Activated CD4-positive, alpha-beta T cell treated with anti-CD3 and anti-CD28 coated beads for 24 hours (primary cell): Measurements from ENCODE around the gene HIGD1A.

Experiments
- DNase-seq, 2 donors: peaks; one replicate each; pipeline ENCODE4 v3.0.0-alpha.2; 2020; ENCODE audit warnings: low read depth in 2 of 2

Gene HIGD1A

GRCh38 chr3:42755681-42756578, 48.4 kb downstream of the HIGD1A start:
- no peak for DNase-seq

- DNase-seq = no peak
Observed at GRCh38 chr3:42753757-42754156, 50.5 kb downstream of the HIGD1A start.

GRCh38 chr3:42752961-42753360, 51.3 kb downstream of the HIGD1A start:
- DNase-seq = no peak

GRCh38 chr3:42752441-42752840, 51.8 kb downstream of the HIGD1A start:
- DNase-seq = no peak

DNA sequence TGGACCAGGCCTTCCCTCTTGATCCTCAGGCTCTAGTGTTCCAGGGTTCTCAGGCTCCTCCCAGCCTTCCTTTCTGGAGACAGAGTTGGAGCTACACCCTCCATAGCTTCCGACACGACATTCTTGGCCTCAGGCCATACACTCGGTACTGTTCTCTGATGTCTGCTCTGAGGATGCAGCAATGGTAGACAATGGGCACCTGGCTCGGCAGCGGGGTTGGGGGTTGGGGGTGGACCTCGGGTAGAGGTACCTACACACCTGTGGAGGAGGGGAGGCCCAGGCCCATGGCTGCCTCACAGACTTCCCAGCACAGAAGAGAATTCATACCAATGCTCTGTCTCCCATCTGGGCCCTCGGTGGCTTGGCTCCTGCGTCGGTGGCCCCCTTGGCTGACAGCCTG, 52.7 kb downstream of the HIGD1A start:
- DNase-seq = no peak

DNA sequence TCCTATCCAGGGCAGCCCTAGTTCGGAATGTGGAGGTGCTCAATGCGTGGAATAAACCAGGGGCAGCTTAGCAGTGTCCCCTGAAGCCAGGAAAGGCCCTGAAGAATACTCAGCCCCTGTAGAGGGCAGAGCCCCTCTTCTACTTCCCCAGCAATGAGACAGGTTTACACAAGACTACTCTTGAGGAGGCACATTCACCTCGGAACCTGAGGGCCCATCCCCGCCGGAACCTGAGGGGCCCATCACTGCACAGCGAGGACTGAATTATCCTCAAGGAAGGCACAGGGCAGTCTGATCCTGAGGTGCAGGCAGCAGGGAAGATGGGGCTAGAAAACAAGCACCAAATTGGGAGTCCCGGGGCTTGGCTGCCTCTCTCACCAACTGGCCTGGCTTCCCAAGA, 53.5 kb downstream of the HIGD1A start:
- DNase-seq = no peak

GRCh38 chr3:42749753-42750231, 54.5 kb downstream of the HIGD1A start:
- DNase-seq = no peak

DNA sequence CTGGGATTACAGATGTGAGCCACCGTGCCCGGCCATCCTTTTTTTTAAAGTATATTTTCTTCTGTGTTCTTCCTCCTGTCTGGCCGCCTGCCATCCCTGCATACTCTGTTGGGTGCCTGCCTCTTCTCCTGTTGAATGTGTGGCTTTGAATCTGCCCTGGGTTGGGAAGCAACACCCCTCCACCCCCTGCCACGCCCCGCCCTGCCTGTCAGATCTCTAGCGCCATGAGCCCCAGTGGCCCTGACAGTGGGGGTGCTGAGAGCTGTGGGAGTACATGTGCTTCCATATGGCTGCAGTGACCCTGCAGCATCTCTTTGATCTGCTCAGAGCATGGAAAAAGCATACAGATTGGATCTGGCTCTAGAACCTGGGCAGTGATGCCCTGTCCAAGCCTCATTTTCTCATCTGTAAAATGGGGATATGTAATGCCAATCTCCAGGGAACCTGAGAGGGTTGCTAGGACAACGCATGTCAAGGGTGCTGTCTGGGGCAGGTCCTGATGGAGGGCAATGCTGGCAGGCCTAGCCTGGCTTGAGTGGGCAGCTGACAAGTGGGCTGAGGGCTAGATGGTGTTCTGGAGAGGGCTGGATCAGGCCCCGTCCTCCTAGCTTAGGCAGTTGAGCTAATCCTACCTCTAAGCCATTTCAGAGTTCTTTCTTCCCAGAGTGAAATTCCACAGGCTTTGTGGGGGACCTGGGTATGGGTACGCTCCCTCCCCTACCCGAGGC, 55.1 kb downstream of the HIGD1A start:
- no peak for DNase-seq

DNA sequence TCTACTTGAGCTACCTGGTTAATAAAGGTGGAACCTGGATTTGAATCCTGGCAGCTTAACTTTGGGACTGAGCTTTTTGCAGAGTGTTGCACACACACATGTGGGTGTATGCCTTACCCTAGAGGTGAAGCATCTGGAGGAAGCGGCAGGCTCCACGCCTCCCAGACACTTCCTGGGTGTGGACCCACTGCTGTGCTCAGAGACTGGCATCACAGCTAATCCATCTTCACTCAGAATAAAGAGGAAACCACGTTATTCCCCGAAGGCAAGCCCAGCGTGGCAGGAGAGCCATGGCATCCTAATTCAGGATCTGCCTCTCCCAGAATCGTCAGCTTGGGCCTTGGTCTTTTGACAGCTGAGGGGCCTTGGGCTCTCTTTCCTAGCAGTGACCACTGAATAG, 56.7 kb downstream of the HIGD1A start:
- DNase-seq = no peak

GRCh38 chr3:42746455-42747450, 57.5 kb downstream of the HIGD1A start:
- no peak for DNase-seq

GRCh38 chr3:42745776-42746454, 58.4 kb downstream of the HIGD1A start:
- no peak for DNase-seq

DNA sequence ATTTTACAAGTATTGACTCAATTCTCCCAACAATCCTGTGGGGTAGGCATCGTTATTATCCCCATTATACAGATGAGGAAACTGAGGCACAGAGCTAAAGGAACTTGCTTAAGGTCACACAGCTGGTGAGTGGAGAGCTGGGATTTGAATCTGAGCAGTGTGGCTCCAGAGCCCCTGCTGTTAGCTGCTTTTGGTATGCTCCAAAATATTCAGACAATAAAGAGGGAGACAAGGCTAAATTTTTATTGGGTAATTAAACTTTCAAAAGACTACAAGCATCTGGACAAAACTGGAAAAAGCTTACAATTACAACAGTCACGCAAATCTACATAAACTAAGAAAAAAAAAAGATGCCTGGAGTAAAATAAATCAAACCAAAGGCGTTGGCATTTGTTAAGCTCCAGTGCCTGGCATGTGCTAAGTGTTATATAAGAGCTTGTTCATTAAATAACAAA, 59.0 kb downstream of the HIGD1A start:
- no peak for DNase-seq

DNA sequence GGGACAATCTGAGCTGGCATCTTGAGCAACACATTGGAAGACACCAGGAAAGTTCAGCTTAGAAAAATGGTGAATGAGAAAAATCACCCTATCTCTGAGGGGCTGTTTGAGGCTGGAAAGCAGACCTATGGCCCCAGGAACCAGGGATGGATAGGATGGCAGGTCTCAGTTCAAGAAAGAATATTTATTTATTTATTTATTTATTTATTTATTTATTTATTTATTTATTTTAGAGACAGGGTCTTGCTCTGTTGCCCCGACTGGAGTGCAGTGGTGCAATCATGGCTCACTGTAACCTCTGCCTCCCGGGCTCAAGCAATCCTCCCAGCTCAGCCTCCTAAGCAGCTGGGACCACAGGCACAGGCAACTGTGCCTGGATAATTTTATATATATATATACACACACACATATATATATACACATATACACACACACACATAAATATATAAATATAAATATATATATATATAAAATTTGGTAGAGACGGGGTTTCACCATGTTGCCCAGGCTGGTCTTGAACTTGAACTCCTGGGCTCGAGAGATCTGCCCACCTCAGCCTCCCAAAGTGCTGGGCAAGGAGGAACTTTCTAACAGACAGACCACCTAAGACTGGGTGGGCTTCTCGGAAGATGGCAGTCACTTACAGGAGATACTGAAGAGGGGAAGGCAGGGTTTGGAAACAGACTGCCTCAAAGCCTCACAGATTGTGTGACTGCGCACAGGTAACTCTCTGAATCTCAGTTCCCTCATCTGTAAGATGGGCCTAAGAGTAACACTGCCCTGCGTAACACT, 60.9 kb downstream of the HIGD1A start:
- DNase-seq = no peak

- no peak for DNase-seq
Observed at GRCh38 chr3:42742688-42743087, 61.6 kb downstream of the HIGD1A start.

- DNase-seq = no peak
Observed at GRCh38 chr3:42742259-42742658, 62.0 kb downstream of the HIGD1A start.

DNA sequence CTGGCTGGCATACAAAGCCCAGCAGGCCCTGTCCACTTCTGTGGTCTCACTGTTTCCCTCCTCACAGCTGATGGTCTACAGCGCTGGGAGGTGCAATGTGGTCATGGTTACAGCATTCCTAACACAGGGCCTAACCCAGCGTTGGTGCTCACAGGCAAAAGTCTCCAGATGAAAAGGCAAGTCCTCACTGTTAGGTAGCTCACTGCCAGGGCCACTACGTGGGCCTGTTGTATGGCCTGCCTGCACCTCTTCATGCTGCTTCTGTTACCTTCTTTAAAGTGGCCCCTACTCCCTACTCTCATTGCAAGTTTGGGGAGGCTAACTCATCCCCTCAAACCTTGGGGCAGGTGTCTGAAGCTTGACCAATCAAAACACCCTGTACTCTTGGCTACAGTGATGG, 62.5 kb downstream of the HIGD1A start:
- DNase-seq = no peak

DNA sequence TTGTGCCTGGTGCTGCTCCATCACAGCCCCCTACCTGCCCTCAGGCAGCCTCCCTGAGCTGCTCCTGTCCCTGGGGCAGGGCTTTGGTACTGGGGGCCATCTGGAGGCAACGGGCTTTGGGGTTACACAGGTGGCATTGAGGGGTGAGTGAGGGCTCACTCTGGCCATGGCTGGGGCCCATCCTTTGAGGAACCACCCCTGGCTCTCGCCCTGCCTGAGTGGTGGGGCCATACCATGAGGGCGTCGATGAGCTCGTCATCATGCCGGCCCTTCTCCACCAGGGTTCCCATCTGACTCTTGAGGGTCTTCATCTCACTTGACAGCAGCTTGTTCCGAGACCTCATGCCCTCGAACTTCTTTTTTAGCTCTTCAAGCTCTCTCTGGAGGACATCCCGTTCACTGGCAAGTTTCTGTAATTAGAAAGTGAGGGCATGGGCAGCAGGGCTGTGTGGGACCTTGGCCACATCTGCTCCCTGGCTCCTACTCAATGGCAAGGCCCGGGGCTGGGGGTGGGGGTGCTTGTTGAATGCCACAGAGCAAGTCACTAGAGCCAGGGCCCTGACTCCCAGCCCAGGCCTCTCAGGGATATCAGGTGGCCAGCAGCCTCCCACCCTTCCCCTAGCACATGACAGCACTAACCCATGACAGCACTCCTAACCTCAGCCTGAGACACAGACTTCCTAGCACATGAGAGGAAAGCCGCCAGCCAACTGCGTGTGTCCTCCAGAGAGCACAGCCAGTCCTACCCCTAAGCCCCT, 64.7 kb downstream of the HIGD1A start:
- DNase-seq = no peak

- no peak for DNase-seq
Observed at GRCh38 chr3:42736531-42736930, 67.8 kb downstream of the HIGD1A start.

- no peak for DNase-seq
Observed at GRCh38 chr3:42736081-42736480, 68.2 kb downstream of the HIGD1A start.
